BE2C (cell line): ENCODE results near the gene ADAMTS14.

Experiments
- DNase-seq: peaks from one replicate; pipeline ENCODE4 v3.0.0-alpha.2; 2020
- H3K27me3 ChIP-seq: fragments of 250-450 bp; sonication (Bioruptor Pico); 2 replicates; pipeline ENCODE4 v1.5.1; 2020; ENCODE audit warnings: mild to moderate bottlenecking
- H3K36me3 ChIP-seq: fragments of 250-450 bp; sonication (Bioruptor Pico); 2 replicates; pipeline ENCODE4 v1.5.1; 2020; ENCODE audit warnings: mild to moderate bottlenecking
- H3K4me1 ChIP-seq: fragments of 250-450 bp; sonication (Bioruptor Pico); 2 replicates; pipeline ENCODE4 v1.5.1; 2020
- H3K4me3 ChIP-seq: 2 replicates; pipeline ENCODE4 v1.5.1; 2011; ENCODE audit warnings: low read depth, low read length
- H3K9me3 ChIP-seq: fragments of 250-450 bp; sonication (Bioruptor Pico); 2 replicates; pipeline ENCODE4 v1.5.1; 2020
- CTCF ChIP-seq: IDR thresholded peaks from 2 replicates; pipeline ENCODE4 v1.5.1; 2012; ENCODE audit warnings: mild to moderate bottlenecking, low read depth, low read length

The ADAMTS14 gene

DNA sequence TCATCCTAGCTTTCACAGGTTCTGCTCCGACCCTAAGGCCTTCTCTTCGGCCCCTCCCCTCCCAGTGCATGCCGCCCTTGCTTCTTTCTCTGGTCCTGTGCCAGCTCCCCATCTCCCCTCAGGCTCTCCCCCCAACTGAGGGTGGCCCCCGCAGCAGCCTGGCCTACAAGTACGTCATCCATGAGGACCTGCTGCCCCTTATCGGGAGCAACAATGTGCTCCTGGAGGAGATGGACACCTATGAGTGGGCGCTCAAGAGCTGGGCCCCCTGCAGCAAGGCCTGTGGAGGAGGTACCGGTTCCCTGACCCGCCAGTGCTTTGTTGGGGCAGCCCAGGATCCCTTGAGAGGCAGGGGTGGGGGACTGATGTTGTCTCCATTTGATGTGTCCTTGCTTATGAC is 79.0 kb downstream of the ADAMTS14 start:
- TF ChIP-seq CTCF = no peak
- H3K4me1 ChIP-seq = no peaks in the 10 kb centered on the region
- no peak overlapping the region for H3K4me3 ChIP-seq
- no peak for DNase-seq
- no peaks in the 10 kb centered on the region for H3K36me3 ChIP-seq
- H3K9me3 ChIP-seq = no peaks in the 10 kb centered on the region
- H3K27me3 ChIP-seq = no peaks in the 10 kb centered on the region

GRCh38 chr10:70751991-70752390 is 79.7 kb downstream of the ADAMTS14 start:
- no peak overlapping the region for H3K4me3 ChIP-seq
- TF ChIP-seq CTCF = no peak
- no peaks in the 10 kb centered on the region for H3K9me3 ChIP-seq
- H3K4me1 ChIP-seq = no peaks in the 10 kb centered on the region
- H3K36me3 ChIP-seq = no peaks in the 10 kb centered on the region
- no peak for DNase-seq
- H3K27me3 ChIP-seq = no peaks in the 10 kb centered on the region

DNA sequence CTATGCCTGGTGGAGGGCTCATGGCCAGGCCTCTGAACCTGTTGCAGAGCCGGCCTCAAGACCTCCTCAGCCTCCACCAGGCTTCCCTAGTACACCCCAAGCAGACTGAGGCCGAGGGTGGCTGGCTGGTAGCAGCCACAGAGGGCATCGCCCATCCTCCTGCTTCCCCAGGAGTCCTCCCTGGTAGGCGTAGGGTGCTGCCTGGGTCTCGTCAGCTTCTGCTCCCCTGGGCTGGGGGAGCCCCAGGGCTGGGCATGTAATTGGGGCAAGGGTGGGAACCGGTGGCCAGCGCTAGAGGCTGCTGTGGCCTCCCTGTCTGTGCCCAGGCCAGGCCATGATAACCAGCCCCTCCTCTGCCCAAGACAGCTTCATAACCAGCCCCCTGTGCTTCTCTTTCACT is 80.3 kb downstream of the ADAMTS14 start:
- Histone ChIP-seq H3K9me3 (no peaks in the 10 kb centered on the region), H3K4me3 (no peak overlapping the region), H3K36me3 (no peaks in the 10 kb centered on the region), H3K27me3 (no peaks in the 10 kb centered on the region), H3K4me1 (no peaks in the 10 kb centered on the region)
- no peak for TF ChIP-seq CTCF
- DNase-seq = no peak

DNA sequence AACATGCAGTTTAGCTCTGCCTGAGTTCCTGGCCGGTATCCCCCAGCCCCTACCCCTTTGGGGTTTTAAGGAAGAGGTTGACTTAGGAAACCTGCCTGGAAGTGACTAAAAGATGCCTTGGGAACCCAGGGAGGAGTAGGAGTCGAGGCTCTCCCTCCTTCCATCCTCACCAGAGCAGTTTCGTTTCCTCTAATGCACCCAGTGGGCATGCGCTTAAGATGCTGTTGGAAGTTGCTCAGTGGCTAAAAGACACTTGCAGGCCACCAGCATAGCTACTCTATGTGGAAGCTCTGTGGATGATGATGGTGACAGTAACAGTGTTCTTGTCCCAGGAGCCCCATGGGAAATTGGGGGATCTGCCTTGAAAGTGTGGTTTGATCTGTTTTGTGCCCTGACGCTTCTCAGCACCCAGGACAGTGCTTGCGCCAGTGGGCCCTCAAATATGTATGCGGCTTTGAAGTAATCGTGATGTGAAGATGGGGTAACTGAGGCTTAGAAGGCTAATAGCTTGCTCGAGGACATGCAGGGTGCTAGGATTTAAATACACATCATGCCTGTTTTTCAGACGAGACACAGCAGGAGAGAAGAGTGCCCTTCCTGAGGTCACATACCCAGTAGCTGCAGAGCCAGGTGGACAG is 80.8 kb downstream of the ADAMTS14 start:
- TF ChIP-seq CTCF = no peak
- Histone ChIP-seq H3K4me3 (no peak overlapping the region), H3K27me3 (no peaks in the 10 kb centered on the region), H3K36me3 (no peaks in the 10 kb centered on the region), H3K4me1 (no peaks in the 10 kb centered on the region), H3K9me3 (no peaks in the 10 kb centered on the region)
- DNase-seq = no peak

DNA sequence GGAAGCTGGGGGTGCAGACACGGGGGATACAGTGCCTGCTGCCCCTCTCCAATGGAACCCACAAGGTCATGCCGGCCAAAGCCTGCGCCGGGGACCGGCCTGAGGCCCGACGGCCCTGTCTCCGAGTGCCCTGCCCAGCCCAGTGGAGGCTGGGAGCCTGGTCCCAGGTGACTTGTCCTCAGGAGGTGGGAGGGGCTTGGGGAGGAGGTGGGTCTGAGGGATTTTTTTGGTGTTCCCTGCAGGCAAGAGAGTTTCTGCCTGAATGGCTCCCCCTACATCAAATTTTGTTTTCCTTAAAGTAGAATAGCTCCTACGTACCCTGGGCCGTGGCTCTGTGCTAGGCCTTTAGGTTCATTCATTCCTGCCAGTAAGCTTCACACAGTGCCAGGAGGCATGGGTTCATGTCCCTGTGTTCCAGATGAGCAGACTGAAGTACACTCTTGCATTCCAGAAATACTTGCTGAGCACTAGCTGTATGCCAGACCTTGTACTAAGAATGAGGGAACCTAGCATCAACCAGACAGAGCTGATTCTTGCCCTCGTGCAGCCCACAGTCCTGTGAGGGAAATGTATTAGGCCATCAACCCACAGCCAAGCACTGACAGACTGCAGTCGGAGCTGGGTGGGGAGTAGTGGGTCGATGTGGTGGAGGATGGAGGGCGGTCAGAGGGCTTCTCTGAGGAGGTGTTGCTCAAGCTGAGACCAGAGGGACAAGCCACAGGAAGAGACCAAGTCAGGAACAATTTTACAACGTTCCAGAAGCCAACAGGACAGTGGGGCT is 81.7 kb downstream of the ADAMTS14 start:
- DNase-seq = no peak
- Histone ChIP-seq H3K4me3 (no peak overlapping the region), H3K4me1 (no peaks in the 10 kb centered on the region), H3K9me3 (no peaks in the 10 kb centered on the region), H3K27me3 (no peaks in the 10 kb centered on the region), H3K36me3 (no peaks in the 10 kb centered on the region)
- TF ChIP-seq CTCF = no peak

DNA sequence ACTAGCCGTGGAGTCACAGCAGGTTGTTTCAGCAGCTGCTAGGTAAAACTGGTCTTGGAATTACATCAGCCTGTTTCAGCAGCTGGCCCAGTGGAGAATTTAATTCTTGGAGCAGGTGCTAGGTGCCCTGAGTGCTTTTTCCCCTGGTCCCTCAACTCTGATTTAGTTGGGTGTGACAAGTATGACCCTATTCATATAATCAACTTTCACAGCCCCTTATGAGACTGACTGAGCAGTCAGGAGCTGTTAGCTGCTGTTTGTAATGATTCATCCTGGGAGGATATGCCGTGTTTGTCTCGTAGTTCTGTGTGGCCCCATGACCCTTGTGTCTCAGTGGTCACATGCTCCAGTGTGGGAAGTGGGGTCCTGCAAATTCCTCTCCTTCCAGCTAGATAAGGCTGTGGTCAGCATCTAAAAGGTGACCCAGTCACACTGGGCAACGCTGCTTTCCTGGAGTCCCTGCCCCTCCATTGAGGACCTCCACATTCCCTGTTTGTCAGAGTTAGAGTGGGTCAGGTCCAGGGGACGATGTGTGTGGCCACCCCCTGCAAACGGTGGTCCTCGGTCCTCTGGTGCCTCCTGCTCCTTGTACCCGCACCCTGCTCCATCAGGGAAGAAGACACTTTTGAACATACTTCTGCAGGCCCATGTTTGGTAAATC is 84.5 kb downstream of the ADAMTS14 start:
- no peak for DNase-seq
- no peak for TF ChIP-seq CTCF
- H3K36me3 ChIP-seq = no peaks in the 10 kb centered on the region
- H3K27me3 ChIP-seq = no peaks in the 10 kb centered on the region
- no peaks in the 10 kb centered on the region for H3K9me3 ChIP-seq
- peaks cover 7% of the 10 kb centered on the region; the same call in 1 of the 2 replicates for H3K4me1 ChIP-seq
- no peak overlapping the region for H3K4me3 ChIP-seq
